H1 (cell line): Measurements from ENCODE around the gene INAVA. TPM values are rescaled to one million over a fixed set of nuclear protein-coding genes. Genes with fewer than 3 reads are reported as not detected.

Source experiments
- CTCF ChIA-PET: fragments of 300-600 bp; sonication (Branson Sonifier 250); formaldehyde crosslinking; loops from one replicate; lab custom pipeline; 2021; ENCODE audit not compliant: partially characterized antibody; lab: Charles Lee
- POLR2A ChIA-PET: fragments of 300-600 bp; sonication (Branson Sonifier 250); formaldehyde crosslinking; loops from one replicate; lab custom pipeline; 2021; ENCODE audit warnings: inconsistent platforms; ENCODE audit not compliant: partially characterized antibody; lab: Charles Lee
- DNase-seq, 2 experiments: peaks; one replicate each; pipeline versions ENCODE4 v3.0.0 to v3.0.0-alpha.2; 2010 to 2022; ENCODE audit warnings: low spot score in 2 of 2, low read depth in 1 of 2, mixed read lengths in 1 of 2
- FAIRE-seq: peaks from 2 replicates; lab custom pipeline; 2011; peaks lifted over from hg19 to GRCh38; lab: Jason Lieb, UNC
- H2AFZ ChIP-seq: 2 replicates; pipeline ENCODE4 v1.8.1; 2012; ENCODE audit warnings: low read length, inconsistent platforms
- H2AK5ac ChIP-seq: 2 replicates; pipeline ENCODE4 v1.6.1; 2013; ENCODE audit warnings: low read depth, low read length
- H2BK120ac ChIP-seq: replicated peaks from 2 replicates; pipeline ENCODE3; 2013; ENCODE audit warnings: low read depth, low read length, inconsistent platforms
- H2BK12ac ChIP-seq: 2 replicates; pipeline ENCODE4 v1.6.1; 2013; ENCODE audit warnings: low read depth, low read length
- H2BK15ac ChIP-seq: 2 replicates; pipeline ENCODE4 v1.6.1; 2013; ENCODE audit warnings: low read length
- H2BK20ac ChIP-seq: 2 replicates; pipeline ENCODE4 v1.6.1; 2013; ENCODE audit warnings: low read length
- H2BK5ac ChIP-seq: 2 replicates; pipeline ENCODE4 v1.6.1; 2013; ENCODE audit warnings: low read depth, low read length
- H3K14ac ChIP-seq: 2 replicates; pipeline ENCODE4 v1.6.1; 2013; ENCODE audit warnings: inconsistent platforms; ENCODE audit not compliant: insufficient read length
- H3K18ac ChIP-seq: 2 replicates; pipeline ENCODE4 v1.6.1; 2013; ENCODE audit warnings: low read length; ENCODE audit errors: extremely low read depth
- H3K23ac ChIP-seq: 2 replicates; pipeline ENCODE4 v1.6.1; 2013; ENCODE audit warnings: inconsistent platforms; ENCODE audit not compliant: insufficient read length
- H3K23me2 ChIP-seq: 2 replicates; pipeline ENCODE4 v1.6.1; 2013; ENCODE audit warnings: low read depth, low read length
- H3K27ac ChIP-seq: 2 replicates; pipeline ENCODE4 v1.6.1; 2011; ENCODE audit warnings: low read depth, low read length, inconsistent platforms
- H3K27me3 ChIP-seq, 4 experiments: replicated peaks in 1 of 4; 1 replicate in 1 of 4; 2 replicates in 3 of 4; pipeline versions ENCODE4 v1.6.1 to v1.8.1; 2011 to 2013; ENCODE audit warnings: low read length in 3 of 4, mild to moderate bottlenecking in 3 of 4, inconsistent platforms in 2 of 4, mixed read lengths in 2 of 4, moderate library complexity in 1 of 4; ENCODE audit not compliant: control insufficient read depth in 3 of 4, insufficient read depth in 3 of 4; ENCODE audit errors: extremely low read depth in 1 of 4
- H3K36me3 ChIP-seq, 4 experiments: 2 replicates each; pipeline versions ENCODE4 v1.6.1 to v1.8.1; 2011 to 2013; ENCODE audit warnings: mild to moderate bottlenecking in 4 of 4, low read length in 3 of 4, moderate library complexity in 2 of 4, control low read depth in 1 of 4, inconsistent platforms in 1 of 4; ENCODE audit not compliant: insufficient read depth in 4 of 4, control insufficient read depth in 2 of 4
- H3K4ac ChIP-seq: replicated peaks from 2 replicates; pipeline ENCODE3; 2013; ENCODE audit warnings: low read length, low read depth, mixed read lengths, inconsistent platforms; ENCODE audit not compliant: insufficient read length
- H3K4me1 ChIP-seq, 4 experiments: replicated peaks in 1 of 4; 1 replicate in 1 of 4; 2 replicates in 3 of 4; pipeline versions ENCODE4 v1.6.1 to v1.8.1; 2011 to 2013; ENCODE audit warnings: low read length in 3 of 4, inconsistent platforms in 2 of 4, mixed read lengths in 1 of 4; ENCODE audit not compliant: insufficient read depth in 4 of 4, control insufficient read depth in 3 of 4
- H3K4me2 ChIP-seq, 2 experiments: 2 replicates each; pipeline versions ENCODE4 v1.6.1 to v1.8.1; 2011 to 2013; ENCODE audit warnings: low read depth in 2 of 2, low read length in 2 of 2, control low read depth in 1 of 2, inconsistent platforms in 1 of 2, mild to moderate bottlenecking in 1 of 2; ENCODE audit not compliant: insufficient read depth in 1 of 2
- H3K4me3 ChIP-seq, 4 experiments: fragments of 200-600, 300-600 bp in 1 of 4; sonication (generic), shearing (Covaris generic), sonication (Bioruptor Twin) in 1 of 4; 2 replicates each; pipeline versions ENCODE4 v1.5.1 to v1.8.1; 2011 to 2016; ENCODE audit warnings: low read length in 4 of 4, low read depth in 3 of 4, control low read depth in 2 of 4, inconsistent platforms in 2 of 4, mild to moderate bottlenecking in 2 of 4, mixed read lengths in 1 of 4, moderate library complexity in 1 of 4; ENCODE audit not compliant: insufficient read depth in 2 of 4; ENCODE audit errors: extremely low read depth in 1 of 4
- H3K56ac ChIP-seq: replicated peaks from 2 replicates; pipeline ENCODE3; 2013; ENCODE audit warnings: low read depth, mild to moderate bottlenecking, mixed read lengths, low read length, inconsistent platforms; ENCODE audit not compliant: insufficient read length
- H3K79me1 ChIP-seq: 2 replicates; pipeline ENCODE4 v1.6.1; 2013; ENCODE audit warnings: low read depth, low read length, control low read depth
- H3K79me2 ChIP-seq, 2 experiments: 2 replicates each; pipeline versions ENCODE4 v1.6.1 to v1.8.1; 2012 to 2013; ENCODE audit warnings: low read length in 2 of 2, mild to moderate bottlenecking in 2 of 2, inconsistent platforms in 1 of 2; ENCODE audit not compliant: insufficient read depth in 2 of 2, control insufficient read depth in 1 of 2
- H3K9ac ChIP-seq, 4 experiments: replicated peaks in 1 of 4; 1 replicate in 1 of 4; 2 replicates in 3 of 4; pipeline versions ENCODE4 v1.6.1 to v1.8.1; 2011 to 2013; ENCODE audit warnings: low read depth in 3 of 4, low read length in 3 of 4, control low read depth in 2 of 4, mild to moderate bottlenecking in 2 of 4, moderate library complexity in 2 of 4, inconsistent platforms in 1 of 4; ENCODE audit errors: extremely low read depth in 1 of 4
- H3K9me3 ChIP-seq, 2 experiments: 2 replicates each; pipeline versions ENCODE4 v1.6.1 to v1.8.1; 2012 to 2013; ENCODE audit warnings: mild to moderate bottlenecking in 2 of 2, moderate library complexity in 2 of 2, control low read depth in 1 of 2, inconsistent platforms in 1 of 2, low read depth in 1 of 2, low read length in 1 of 2, mixed read lengths in 1 of 2; ENCODE audit not compliant: insufficient read depth in 2 of 2
- H4K20me1 ChIP-seq, 2 experiments: replicated peaks in 1 of 2; 2 replicates each; pipeline versions ENCODE3 to v1.8.1; 2011 to 2013; ENCODE audit warnings: inconsistent platforms in 2 of 2, low read length in 2 of 2, mild to moderate bottlenecking in 1 of 2; ENCODE audit not compliant: insufficient read depth in 2 of 2, control insufficient read depth in 1 of 2
- H4K5ac ChIP-seq: 2 replicates; pipeline ENCODE4 v1.6.1; 2013; ENCODE audit warnings: low read length, low read depth, mixed read lengths, inconsistent platforms; ENCODE audit not compliant: insufficient read length
- H4K8ac ChIP-seq: 2 replicates; pipeline ENCODE4 v1.8.0; 2013; ENCODE audit warnings: mild to moderate bottlenecking, moderate library complexity, low read length, inconsistent platforms; ENCODE audit not compliant: insufficient read depth; ENCODE audit errors: extremely low read depth
- H4K91ac ChIP-seq: replicated peaks from 2 replicates; pipeline ENCODE3; 2013; ENCODE audit warnings: low read length, mixed read lengths, inconsistent platforms; ENCODE audit not compliant: insufficient read length
- BACH1 ChIP-seq: IDR thresholded peaks from 2 replicates; pipeline ENCODE4 v1.6.1; 2012; ENCODE audit warnings: low read length, improper control_type of control experiment
- CTBP2 ChIP-seq: IDR thresholded peaks from 2 replicates; pipeline ENCODE4 v1.7.0; 2011; ENCODE audit warnings: borderline replicate concordance, mild to moderate bottlenecking, moderate library complexity, mixed read lengths, low read length; ENCODE audit not compliant: insufficient read depth, insufficient read length
- MAFK ChIP-seq: IDR thresholded peaks from 2 replicates; pipeline ENCODE4 v1.6.1; 2012; ENCODE audit warnings: low read depth, mild to moderate bottlenecking, improper control_type of control experiment, low read length
- NRF1 ChIP-seq: IDR thresholded peaks from 2 replicates; pipeline ENCODE4 v1.6.1; 2011; ENCODE audit warnings: mild to moderate bottlenecking, low read depth, low read length, improper control_type of control experiment
- RAD21 ChIP-seq, 2 experiments: IDR thresholded peaks in 1 of 2; conservative IDR thresholded peaks in 1 of 2; 2 replicates each; pipeline ENCODE4 v1.6.1; 2011; ENCODE audit warnings: low read depth in 2 of 2, low read length in 2 of 2, improper control_type of control experiment in 1 of 2, inconsistent platforms in 1 of 2, mild to moderate bottlenecking in 1 of 2, moderate library complexity in 1 of 2
- RFX5 ChIP-seq: IDR thresholded peaks from 2 replicates; pipeline ENCODE4 v1.6.1; 2011; ENCODE audit warnings: low read depth, low read length, improper control_type of control experiment, borderline replicate concordance
- SIX5 ChIP-seq: IDR thresholded peaks from 2 replicates; pipeline ENCODE4 v1.6.1; 2011; ENCODE audit warnings: mild to moderate bottlenecking, low read depth, low read length
- SP1 ChIP-seq: IDR thresholded peaks from 2 replicates; pipeline ENCODE4 v1.6.1; 2011; ENCODE audit warnings: low read depth, low read length
- TAF1 ChIP-seq: IDR thresholded peaks from 2 replicates; pipeline ENCODE4 v1.6.1; 2011; ENCODE audit warnings: mild to moderate bottlenecking, low read depth, low read length
- WGBS, 2 experiments: shearing (Covaris generic) in 1 of 2; methylation state at CpG; one replicate each; pipeline versions ENCODE4 v1.1.6 to v1.1.7; 2013 to 2015; ENCODE audit warnings: low lambda C conversion rate in 2 of 2, mixed read lengths in 2 of 2, inconsistent platforms in 1 of 2, low coverage in 1 of 2, missing lambda C conversion rate in 1 of 2; ENCODE audit not compliant: insufficient replicate concordance in 2 of 2, insufficient coverage in 1 of 2, insufficient read length in 1 of 2; ENCODE audit errors: extremely low coverage in 1 of 2, missing lambda C conversion rate in 1 of 2; 5-methylcytosine and 5-hydroxymethylcytosine counted together
- polyA plus RNA-seq, 7 experiments: library from polyadenylated mRNA; depleted of rRNA in 3 of 7; stranded (reverse) in 5 of 7; unstranded in 2 of 7; fragments of >200 nt in 5 of 7; fragments of 200-250 nt in 2 of 7; gene quantifications; 1 replicate in 5 of 7; 2 replicates in 1 of 7; 4 replicates in 1 of 7; pipeline versions ENCODE4 v1.2.1 to v1.2.3, GENCODE V29; 2011 to 2013; ENCODE audit warnings: missing spikeins in 2 of 7, mixed read lengths in 2 of 7
- total RNA-seq: library from RNA; stranded (reverse); fragmentation: NEBNext Ultra II Directional; extraction: Animal tissue kit (Norgen Biotek cat#: 25700); gene quantifications from 2 replicates; pipeline ENCODE4 v1.2.1, GENCODE V29; 2021
- TF ChIP-seq, protein P1 (sequence below): IDR thresholded peaks from 2 replicates; pipeline ENCODE4 v1.6.1; 2012; ENCODE audit warnings: low read length, inconsistent platforms
- TF ChIP-seq, protein P2 (sequence below): IDR thresholded peaks from 2 replicates; pipeline ENCODE4 v1.6.1; 2011; ENCODE audit warnings: low read length, improper control_type of control experiment

INAVA gene
- total and polyA plus RNA-seq, 2 of the 8 experiments (the other 6 are each of a cell fraction or from before 2014, with no cell fraction given) = 46.8 to 49.3 TPM

DNA sequence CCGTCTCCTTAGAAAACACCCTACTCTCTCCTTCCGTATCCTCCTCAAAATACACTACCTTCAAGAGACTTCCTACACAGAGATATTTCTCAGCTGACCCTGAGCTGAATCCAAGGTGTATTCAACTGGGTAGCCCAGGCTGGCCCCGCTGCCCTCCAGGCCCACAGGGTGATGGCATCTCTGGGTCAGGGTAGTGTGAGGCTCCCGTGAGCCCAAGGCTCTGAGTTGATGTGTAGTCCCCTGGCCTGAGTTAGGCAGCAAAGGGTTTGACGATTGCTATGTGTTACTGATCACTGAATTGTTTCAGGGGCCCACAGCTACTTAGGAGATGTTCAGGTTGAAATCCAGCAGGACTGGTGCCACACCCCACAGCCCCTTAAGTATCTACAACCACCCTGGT, 6.7 kb downstream of the INAVA start:
- Histone ChIP-seq H4K5ac (no peak overlapping the region), H3K9me3 (no peaks in the 10 kb centered on the region), H4K8ac (no peak overlapping the region; the same call in 1 of the 2 replicates), H3K56ac (no peak overlapping the region), H3K4me3 (no peak overlapping the region), H3K79me2 (peaks cover 0 to 15% of the 10 kb centered on the region in 2 experiments; a peak in 3 of 4 replicates), H2BK12ac (no peak overlapping the region), H4K20me1 (peaks cover 6 to 14% of the 10 kb centered on the region in 2 experiments), H2BK20ac (no peak overlapping the region), H3K23me2 (no peaks in the 10 kb centered on the region), H3K14ac (no peak overlapping the region), H3K9ac (no peak overlapping the region), H2AFZ (no peak overlapping the region), H3K27ac (no peak overlapping the region), H3K23ac (no peak overlapping the region), H3K4ac (no peak overlapping the region), H3K27me3 (no peaks in the 10 kb centered on the region), H3K79me1 (peaks cover 16% of the 10 kb centered on the region), H2BK120ac (no peak overlapping the region), H2BK15ac (no peak overlapping the region), H3K36me3 (peaks cover 13 to 56% (median 35%) of the 10 kb centered on the region in 4 experiments; a peak in 7 of 8 replicates), H4K91ac (no peak overlapping the region), H3K18ac (no peak overlapping the region), H2AK5ac (no peak overlapping the region), H3K4me2 (no peak overlapping the region), H3K4me1 (peaks cover 0 to 5% (median 4%) of the 10 kb centered on the region in 4 experiments; a peak in 5 of 7 replicates), H2BK5ac (no peak overlapping the region)
- CTCF ChIA-PET = interaction anchor here (0.8 to 3.0 kb wide), 6 partner anchors 9 to 279 kb away, joined by 3 to 17 read pairs (median 5); no protein-coding TSS in a partner anchor
- FAIRE-seq = no peak
- POLR2A ChIA-PET = interaction anchor here (0.6 to 15.2 kb wide), 8 partner anchors 8 to 125 kb away, joined by 3 to 208 read pairs (median 4); partner anchors contain the start of gene INAVA
- no peak for DNase-seq
- whole genome bisulfite sequencing, 2 experiments = 88 to 100% methylated on average over 1 to 5 of the region's 5 CpGs
- TF ChIP-seq, protein P1, sequence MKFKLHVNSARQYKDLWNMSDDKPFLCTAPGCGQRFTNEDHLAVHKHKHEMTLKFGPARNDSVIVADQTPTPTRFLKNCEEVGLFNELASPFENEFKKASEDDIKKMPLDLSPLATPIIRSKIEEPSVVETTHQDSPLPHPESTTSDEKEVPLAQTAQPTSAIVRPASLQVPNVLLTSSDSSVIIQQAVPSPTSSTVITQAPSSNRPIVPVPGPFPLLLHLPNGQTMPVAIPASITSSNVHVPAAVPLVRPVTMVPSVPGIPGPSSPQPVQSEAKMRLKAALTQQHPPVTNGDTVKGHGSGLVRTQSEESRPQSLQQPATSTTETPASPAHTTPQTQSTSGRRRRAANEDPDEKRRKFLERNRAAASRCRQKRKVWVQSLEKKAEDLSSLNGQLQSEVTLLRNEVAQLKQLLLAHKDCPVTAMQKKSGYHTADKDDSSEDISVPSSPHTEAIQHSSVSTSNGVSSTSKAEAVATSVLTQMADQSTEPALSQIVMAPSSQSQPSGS = no peak
- TF ChIP-seq RAD21 (IDR thresholded peaks at IDR 0.05 in 1 of 2, conservative IDR thresholded peaks at IDR 0.05 in 1 of 2; ENCODE audit: low read depth in 2 of 2, low read length in 2 of 2) (no peak), CTBP2 (no peak), NRF1 (no peak), TAF1 (no peak), MAFK (no peak), BACH1 (no peak), SP1 (no peak), RFX5 (no peak), SIX5 (no peak)
- TF ChIP-seq, protein P2, sequence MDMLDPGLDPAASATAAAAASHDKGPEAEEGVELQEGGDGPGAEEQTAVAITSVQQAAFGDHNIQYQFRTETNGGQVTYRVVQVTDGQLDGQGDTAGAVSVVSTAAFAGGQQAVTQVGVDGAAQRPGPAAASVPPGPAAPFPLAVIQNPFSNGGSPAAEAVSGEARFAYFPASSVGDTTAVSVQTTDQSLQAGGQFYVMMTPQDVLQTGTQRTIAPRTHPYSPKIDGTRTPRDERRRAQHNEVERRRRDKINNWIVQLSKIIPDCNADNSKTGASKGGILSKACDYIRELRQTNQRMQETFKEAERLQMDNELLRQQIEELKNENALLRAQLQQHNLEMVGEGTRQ = no peak
